UCSD-AML1 (cell line): ENCODE results near the gene FAM210A.
"Not testable (repeated sequence)": the region's sequence is repeated elsewhere in the genome, so short reads cannot be mapped to it uniquely, and the experiment has no call there.

ENCODE experiments used
- DNase-seq: peaks from one replicate; lab custom pipeline; 2025; ENCODE audit not compliant: unreplicated experiment; lab: John Stamatoyannopoulos, UW

Gene FAM210A

GRCh38 chr18:13710414-13710831, 15.9 kb downstream of the FAM210A start:
- DNase-seq, result no peak

- no peak for DNase-seq
These were observed 22.5 kb downstream of the FAM210A start for GRCh38 chr18:13703899-13704298.

- no peak for DNase-seq
These were observed 26.2 kb downstream of the FAM210A start for GRCh38 chr18:13700153-13700552.

GRCh38 chr18:13696961-13697360, 29.4 kb downstream of the FAM210A start:
- DNase-seq, result no peak

- not testable (repeated sequence) for DNase-seq
These were observed 31.0 kb downstream of the FAM210A start for GRCh38 chr18:13695337-13695736.

- not testable (repeated sequence) for DNase-seq
These were observed 36.3 kb downstream of the FAM210A start for GRCh38 chr18:13690060-13690459.

GRCh38 chr18:13688191-13689136, 37.9 kb downstream of the FAM210A start:
- DNase-seq, result no peak

GRCh38 chr18:13684546-13684945, 41.8 kb downstream of the FAM210A start:
- DNase-seq, result no peak

- no peak for DNase-seq
These were observed 44.7 kb downstream of the FAM210A start for GRCh38 chr18:13681701-13682100.

GRCh38 chr18:13680612-13681011, 45.7 kb downstream of the FAM210A start:
- DNase-seq, result no peak

GRCh38 chr18:13677350-13677749, 49.0 kb downstream of the FAM210A start:
- DNase-seq, result not testable (repeated sequence)

GRCh38 chr18:13676471-13676870, 49.9 kb downstream of the FAM210A start:
- no peak for DNase-seq

GRCh38 chr18:13672657-13673056, 53.7 kb downstream of the FAM210A start:
- no peak for DNase-seq

- DNase-seq, result no peak
These were observed 64.5 kb downstream of the FAM210A start for GRCh38 chr18:13661779-13662256.

GRCh38 chr18:13661051-13661778, 65.1 kb downstream of the FAM210A start:
- DNase-seq, result no peak

GRCh38 chr18:13660510-13660909, 65.8 kb downstream of the FAM210A start:
- DNase-seq, result no peak

- no peak for DNase-seq
These were observed 67.7 kb downstream of the FAM210A start for GRCh38 chr18:13658436-13659204.

GRCh38 chr18:13657974-13658373, 68.4 kb downstream of the FAM210A start:
- no peak for DNase-seq

GRCh38 chr18:13653746-13654433, 72.5 kb downstream of the FAM210A start:
- DNase-seq, result no peak
